Stimulated activated CD8-positive, alpha-beta memory T cell treated with anti-CD3 and anti-CD28 coated beads, Interleukin-2, amount 100 ng/mL, for 48 hours (primary cell): ENCODE data around the gene GPS2.
"Not testable (repeated sequence)": the region's sequence is repeated elsewhere in the genome, so short reads cannot be mapped to it uniquely, and the experiment has no call there.

Source experiments
- DNase-seq, 2 donors: peaks; one replicate each; pipeline ENCODE4 v3.0.0-alpha.2; 2020; ENCODE audit warnings: low read depth in 2 of 2

GPS2 gene

DNA sequence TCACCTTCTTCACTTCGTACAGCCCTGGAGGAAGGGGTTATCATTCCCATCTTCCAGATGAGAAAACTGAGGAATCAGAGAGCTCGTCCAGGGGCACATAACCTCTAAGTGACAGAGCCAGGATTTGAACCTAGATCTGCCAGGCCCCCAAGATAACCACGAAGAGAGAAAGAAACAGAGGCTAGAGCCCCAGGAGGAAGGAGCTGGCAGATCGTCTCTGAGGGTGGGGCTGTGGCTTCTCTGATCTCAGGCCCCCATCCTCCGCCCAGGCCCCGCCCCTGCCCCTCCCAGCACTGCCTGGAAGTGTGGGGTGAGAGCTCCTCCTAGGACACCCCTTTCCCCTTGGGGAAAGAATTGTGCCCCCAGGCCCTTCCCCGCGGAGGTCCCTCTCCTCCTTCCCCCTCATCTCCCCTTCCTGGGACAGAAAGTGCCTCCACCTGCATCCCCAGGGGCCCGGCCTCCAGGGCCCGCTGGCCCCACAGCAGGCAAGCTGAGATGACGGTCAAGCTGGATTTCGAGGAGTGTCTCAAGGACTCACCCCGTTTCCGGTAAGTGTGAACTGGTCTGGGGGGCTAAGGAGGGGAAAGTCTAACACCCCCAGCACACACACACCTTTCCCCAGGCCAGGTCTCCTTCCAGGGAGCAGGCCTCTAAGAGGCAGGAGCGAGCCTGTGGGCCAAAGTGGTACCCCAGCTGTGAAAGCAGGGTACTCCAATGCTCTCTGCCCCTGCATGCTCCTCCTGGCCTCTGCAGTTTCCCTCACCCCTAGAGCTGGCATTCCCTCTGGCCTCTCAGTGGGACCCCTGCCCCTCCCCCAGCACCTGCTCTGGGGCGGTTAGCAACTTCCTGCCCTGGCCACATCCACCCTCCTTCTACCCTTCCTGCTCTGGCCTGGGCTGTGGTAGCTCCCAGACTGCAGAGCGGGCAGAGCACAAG, 21.3 kb upstream of the GPS2 start, which contains the start of gene ACAP1:
TSS of gene ACAP1 (plus strand) at position 290 of the 936 bp plus-strand sequence. CDS start at position 496, 206 bp downstream.
- peak; percentile 84 to 89 for DNase-seq

DNA sequence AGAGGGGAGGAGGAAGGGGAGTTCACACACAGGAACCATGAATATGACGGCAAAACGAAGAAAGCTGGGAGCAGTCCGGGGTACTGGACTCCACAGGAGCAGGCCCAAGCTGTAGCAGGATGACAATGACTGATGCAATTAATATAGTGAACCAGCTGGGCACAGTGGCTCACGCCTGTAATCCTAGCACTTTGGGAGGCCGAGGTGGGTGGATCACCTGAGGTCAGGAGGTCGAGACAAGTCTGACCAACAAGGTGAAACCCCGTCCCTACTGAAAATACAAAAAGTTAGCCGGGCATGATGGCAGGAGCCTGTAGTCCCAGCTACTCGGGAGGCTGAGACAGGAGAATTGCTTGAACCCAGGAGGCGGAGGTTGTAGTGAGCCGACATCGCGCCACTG, 20.6 kb upstream of the GPS2 start:
- DNase-seq: not testable (repeated sequence)

DNA sequence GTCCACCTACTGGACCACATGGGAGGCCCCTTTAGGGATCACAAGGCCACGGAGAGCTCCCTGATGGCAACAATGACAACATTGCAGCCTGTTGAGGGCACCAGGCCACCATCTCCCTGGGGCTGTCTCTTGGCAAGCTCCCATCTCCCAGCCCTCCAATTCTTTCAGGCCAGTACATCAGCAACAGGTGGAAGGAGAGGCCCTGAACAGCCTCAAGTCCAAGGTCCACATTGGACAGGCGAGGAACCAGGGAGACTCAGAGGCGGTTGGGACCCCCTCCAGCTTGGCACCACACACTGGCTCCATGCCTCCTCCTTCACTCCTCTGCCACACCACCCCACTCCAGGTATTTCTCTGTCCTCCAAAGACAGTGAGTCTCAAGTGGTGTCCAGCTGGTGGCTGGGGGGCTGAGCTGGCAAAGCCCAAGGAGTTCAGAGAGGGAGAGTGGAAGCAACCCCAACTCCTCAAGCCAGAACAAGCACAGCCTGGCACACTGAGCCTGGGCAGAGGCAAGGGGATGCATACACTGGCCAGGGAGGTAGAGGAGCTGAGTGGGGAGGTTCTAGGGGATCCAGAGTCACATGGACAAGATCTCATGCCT, 19.9 kb upstream of the GPS2 start:
- DNase-seq: no peak

DNA sequence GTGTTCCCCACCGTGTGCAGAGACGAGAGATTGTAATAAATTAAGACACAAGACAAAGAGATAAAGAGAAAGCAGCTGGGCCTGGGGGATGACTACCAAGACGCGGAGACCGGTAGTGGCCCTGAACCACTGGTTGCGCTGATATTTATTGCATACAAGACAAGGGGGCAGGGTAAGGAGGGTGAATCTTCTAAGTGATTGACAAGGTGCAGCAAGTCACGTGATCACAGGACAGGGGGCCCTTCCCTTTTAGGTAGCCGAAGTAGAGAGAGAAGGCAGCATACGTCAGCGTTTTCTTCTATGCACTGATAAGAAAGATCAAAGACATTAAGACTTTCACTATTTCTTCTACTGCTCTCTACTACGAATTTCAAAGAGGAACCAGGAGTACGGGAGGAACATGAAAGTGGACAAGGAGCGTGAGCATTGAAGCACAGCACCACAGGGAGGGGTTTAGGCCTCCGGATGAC, 17.5 kb upstream of the GPS2 start:
- not testable (repeated sequence) for DNase-seq

DNA sequence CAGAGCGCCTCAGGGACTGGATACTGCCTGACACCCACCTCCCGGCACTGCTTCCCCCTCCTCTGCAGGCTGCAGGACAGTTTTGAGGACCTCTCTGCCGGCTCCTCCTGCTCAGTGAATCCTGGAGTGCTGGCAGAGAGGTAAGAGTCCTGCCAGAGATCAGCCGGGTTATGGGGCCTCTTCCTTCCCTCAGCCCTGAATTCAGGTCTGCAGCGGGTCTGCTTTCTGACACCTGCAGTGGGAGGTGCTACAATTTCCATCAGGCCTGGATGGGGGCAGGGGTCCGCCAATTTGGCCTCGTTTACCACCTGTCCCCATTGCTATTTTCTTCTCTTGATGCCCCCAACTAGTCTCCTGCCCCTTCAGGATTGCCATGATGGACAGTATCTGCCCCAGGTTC, 17.0 kb upstream of the GPS2 start:
- DNase-seq: no peak

DNA sequence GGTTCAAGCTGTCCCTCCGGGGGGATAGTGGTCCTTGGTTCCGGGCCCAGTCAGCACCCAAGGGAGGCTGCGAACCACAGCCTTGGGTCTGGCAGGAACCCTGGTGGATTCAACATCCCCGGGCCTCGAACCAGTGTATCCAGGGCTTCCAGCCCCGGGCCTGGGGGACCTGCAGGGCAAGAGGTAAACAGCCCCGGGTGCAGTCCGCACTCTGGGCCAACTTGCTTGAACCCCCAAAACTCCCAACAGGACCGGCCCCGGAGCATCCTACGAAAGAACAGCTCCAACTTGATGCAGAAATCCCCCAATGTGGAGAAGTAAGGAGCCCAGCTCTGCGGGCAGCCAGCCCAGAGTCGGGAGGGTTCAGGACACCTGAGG, 15.5 kb upstream of the GPS2 start:
- DNase-seq: no peak

DNA sequence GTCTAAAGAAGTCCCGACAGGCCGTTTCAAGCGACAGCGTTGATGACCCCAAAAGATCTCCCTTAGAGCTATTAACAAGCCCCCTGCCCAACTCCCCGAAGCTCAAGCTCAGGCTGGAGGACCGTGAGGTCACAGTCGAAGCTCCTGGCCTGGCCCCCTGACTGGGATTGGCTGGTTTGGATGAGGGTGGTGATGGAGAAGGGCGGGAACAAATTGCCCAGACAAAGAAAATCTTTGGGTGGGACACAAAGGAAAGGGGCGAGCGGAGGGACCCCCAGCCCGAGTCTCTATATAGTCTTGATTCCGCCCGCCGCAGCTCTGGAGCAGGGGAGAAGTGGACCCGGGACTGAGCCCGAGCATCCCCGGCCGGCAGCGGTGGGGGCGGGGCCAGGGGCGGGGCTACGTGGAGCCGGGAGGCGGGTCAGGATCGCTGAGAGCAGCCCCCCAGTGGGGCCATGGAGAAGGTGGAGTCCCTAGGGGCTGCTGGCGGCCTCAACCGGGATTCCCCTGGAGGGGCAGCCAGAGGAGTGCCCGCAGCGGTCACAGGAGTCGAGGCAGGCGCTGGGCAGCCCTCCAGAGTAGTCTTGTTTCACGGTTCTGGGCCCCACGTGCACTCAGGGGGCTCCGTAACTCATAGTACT, 15.0 kb upstream of the GPS2 start:
- peak; percentile 73 to 77 for DNase-seq

DNA sequence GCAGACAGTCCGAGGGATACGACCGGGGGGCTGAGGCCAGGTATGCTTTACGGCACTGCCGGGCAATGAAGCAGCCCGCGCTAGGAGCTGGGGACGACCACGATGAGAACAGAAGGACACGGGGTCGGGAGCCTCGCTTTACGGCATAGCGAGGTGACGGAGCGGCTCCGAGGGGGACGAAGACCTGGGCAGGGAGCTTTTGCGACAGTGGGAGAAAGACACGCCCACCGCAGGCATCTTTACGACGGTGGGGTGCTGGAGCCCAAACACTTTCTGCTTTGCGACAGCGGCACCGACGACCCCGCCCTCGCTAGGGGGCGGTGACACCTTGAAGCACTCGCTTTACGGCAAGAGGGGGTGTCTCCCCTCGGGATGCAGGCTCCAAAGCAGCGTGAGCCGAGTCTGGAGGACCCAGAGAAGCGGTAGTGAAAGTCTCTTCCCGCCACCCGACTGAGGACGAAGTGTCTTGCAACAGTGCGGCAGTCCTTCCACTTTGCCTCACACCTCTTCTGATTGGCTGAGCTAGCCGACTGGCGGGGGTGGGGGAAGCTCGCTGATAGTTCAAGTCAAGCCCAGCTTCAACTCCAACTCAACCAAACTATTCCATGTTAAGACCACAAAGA, 14.3 kb upstream of the GPS2 start:
- DNase-seq: peak; percentile 94

DNA sequence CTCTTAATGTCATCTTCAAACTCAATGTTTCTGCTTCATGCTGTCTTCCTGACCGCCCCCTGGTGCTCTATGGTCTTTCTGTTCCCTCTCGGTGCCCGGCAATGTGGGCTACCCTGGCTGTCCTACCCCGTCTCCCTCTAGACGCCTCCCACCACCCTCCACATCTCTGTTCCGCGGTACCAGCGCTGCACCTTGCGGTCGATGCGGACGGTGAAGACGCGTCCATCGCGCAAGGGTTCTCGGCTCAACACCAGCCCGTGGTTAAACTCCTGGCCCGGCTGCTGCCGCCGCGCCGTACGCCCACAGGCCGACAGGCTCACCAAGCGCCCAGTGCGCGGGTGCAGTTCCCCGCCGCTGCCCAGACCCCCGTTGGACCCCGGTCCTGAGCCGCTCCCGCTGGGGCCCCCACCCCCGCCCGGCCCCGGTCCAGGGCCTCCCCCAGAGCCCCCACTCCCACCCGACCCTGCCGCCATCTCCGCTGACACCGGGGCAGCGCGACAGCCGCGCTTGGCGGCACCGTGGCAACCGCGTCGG, 13.7 kb upstream of the GPS2 start, which contains the start of gene NEURL4:
TSS of gene NEURL4 (minus strand) at position 496 of the 534 bp plus-strand sequence. CDS start at position 473, 23 bp downstream.
- DNase-seq: no peak

DNA sequence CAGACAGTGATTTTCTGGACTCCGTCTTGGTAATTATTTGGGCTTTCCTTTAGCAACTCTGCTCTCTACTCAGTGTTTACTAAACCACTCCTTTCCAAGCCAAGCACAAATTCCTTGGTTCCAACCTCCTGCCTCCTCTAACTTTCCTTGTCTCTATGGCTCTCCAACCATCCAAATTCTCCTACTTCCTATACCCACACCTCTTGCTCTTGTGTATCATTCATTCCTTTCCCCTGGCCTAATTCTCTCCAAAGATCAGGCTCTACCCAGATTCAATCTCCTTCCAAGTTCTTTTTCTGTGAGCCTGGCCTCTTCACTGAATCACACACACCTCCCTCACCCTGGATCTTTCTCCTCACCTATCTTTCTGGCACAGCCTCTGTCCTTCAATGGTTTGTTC, 12.8 kb upstream of the GPS2 start:
- DNase-seq: no peak

DNA sequence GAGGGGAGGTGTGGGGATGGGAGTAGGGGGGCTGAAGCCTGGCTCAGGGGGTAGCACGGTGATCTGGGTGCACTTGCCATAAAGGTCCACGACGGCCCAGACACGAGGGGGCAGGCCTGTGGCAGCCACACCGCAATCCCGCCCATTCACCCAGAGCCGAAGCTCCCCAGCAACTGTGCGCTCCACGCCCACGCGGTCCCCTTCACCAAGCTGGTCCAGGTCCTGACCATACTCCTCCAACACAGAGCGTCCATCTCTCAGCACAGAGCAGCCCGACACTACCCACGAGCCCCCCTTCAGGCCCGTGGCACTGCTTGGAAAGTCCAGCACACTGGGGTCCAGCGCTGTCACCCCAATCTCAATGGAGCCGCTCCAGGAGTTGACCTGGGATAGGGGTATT, 12.3 kb upstream of the GPS2 start:
- no peak for DNase-seq

DNA sequence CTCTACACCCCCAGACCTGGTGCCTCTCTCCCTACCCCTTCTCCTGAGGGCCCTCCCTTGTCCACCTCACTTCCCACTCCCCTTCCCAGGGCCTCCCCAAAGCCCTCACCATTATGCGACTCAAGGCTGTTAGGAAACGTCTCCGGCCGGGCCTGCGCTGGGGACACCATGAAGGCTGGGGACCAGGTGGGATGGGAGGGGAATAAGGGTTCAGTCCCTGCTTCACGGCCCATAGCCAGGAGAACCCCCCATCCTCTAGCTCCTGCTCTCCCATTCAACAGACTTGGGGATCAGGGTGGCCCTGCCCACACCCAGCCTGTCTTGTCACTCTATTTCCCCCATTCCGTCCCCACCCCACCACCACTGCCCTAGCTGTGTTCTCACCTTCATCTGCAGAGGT, 11.9 kb upstream of the GPS2 start:
- DNase-seq: no peak

DNA sequence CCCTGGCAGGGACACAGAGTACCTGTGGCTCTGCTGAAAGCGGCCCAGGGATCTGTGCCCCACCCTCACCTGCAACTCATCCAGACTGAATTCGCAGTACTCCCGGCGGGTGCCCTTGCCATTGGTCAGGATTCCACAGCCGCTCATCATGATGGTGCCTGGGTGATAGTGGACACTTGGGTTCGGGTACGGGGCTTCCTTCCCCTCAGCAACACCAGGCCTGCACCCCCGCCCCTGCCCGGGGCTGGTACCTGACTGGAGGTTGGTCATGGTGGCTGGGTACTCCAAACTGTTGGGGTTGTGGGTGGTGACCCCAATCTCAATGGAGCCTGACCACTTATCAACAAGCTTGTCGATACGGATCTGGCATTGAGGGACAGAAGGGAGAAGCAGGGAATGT, 11.0 kb upstream of the GPS2 start:
- DNase-seq: no peak

DNA sequence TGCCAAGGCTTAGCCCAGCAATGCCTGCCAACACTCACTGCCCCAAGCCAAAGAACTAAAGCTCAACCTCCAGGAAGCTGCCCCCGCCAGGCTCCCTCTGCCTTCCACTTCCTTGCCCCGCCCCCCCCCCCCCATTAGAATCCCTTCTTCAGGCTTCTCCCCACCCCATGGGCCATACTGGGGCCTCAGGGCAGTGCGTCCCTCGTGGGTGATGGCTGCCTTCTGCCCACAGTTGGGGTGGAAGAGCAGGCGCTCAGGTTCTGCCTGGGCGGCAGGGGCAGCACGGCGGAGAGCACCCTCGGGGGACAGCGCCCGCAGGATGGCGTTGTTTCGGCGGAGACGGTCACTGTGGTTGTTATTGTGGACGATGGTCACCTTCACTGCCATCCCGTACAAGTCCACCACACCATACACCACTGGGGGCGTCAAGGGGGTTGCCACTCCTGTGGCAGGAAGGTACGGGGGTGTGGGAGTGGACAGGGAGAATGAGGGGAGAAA, 9.9 kb upstream of the GPS2 start:
- no peak for DNase-seq

DNA sequence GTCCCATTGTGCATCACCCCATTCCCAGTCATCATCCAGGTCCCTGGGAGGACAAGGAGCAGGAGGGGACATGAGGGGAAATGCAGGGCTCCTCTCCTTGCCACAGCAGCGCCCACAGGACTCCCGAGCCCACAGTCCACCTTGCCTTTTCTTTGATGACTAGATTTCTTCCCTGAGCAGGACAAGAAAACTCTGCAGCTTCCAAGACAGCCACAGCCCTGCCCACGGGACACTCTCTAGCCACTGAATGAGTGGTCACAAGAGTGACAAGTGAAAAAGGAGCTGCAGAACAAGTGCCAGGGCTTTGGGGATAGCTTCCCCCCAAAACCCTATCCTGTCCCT, 9.2 kb upstream of the GPS2 start:
- DNase-seq: no peak

DNA sequence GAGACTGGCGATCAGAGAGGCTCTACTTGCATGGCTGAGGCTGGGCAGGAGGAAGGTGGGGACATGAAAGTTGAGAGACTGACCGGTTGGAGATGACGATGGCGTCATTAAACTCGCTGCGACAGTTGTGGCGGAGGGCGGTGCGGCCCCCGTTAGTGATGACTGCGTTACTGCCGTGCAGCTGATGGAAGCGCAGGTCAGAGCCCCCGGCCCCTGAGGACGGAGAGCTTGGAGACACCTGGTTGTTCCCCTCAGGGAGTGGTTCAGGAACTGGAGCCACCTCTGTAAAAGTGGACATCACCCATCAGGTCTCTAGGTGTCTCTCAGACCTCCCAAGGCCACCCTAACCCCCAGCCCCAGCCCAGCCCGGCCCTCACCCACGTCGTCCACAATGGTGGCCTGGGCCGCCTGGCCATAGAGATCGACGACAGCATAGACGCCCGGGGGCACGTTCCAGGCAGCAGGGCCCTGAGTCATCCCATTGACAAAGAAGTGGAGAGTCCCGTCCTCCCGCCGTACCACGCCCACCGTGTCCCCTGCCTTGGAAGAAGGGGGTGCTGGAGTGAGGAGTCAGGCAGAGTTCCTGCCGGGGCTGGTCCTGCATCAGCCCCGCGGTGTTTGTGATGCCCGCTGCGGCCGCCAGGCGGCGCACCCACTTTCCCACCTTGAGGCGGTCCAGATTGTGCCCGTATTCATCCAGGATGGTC, 8.7 kb upstream of the GPS2 start:
- peak; percentile 49 to 55 for DNase-seq

DNA sequence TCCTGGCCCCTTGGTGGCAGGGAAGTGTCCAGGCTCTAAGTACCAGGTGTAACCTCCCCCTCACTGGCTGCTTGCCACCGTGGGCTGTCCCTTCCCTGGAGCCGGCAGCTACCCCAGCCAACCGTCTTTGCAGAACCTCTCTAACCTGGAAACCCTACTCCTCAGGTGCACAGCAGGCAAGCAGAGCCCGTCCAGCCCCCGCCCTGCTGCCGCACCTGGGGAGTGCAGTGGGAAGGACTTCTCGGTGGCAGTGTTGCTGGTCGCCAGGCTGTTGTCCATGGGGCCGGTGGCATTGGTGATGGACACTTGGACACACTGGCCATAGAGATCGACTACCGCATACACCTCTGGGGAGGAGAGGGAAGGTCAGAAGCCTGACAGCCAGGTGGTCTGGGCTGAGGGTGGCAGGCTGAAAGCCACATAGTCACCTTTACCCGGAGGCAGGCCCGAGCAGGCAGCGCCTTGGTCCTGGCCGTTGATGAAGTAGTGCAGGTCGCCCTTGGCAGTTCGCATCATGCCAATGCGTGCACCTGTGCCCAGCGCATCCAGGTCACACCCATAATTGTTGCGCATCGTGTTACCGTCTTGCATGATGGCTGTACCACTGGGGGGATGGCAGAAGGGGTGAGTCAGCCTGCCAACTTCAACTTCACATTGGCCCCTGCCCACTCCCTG, 7.5 kb upstream of the GPS2 start:
- DNase-seq: no peak

DNA sequence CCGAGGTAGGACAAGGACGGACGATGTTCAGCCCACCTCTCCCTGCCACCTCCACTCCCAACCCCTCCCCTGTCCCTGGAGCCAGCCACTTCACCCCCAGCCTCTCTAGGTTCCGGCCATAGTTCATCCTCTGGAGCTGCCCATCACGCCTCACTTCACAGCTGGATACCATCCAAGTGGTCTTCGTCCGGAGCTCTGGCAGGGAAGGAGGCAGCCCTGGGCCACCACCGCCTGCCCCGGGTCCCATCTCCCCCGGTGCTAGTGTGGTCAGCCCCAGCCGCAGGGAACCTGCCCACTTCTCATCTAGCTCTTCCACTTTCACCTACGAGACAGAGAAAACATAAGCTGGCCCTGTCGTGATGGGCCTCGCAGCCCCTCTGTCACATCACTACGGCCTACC, 6.3 kb upstream of the GPS2 start:
- no peak for DNase-seq

DNA sequence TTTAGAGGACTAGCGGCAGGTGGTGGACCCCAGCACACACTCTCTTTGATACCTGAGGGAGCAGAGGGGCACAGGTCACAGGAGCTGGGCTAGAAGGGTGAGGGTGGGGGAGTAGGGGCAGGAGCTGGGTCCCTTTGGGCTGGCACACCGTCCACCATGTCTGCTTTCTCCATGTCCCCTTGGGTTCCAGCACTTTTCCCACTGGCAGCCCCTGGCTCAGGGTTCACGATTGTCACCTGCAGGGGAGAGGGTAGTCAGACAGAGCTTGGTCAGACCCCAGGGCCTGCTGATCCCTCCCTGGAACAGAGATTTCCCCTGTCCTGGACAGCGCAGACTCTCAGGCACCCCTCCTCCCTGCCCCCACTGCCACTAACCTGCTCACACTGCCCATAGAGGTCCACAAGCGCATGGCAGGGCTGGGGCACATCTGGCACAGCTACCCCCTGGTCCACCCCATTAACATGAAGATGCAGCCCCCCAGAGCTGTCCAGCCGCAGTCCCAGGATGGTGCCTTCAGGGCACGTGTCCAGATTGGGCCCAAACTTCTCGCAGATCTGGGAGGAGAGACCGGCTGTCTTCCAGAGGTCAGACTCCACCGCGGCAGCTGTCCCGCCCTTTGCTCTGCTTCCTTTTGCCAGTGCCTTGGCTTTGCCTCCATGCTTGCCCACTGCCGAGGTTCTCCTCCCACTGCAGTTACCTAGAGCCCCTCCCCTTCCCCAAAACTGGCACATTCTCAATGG, 3.1 kb upstream of the GPS2 start:
- no peak for DNase-seq
